K562 (cell line): ENCODE measurements around the gene CPLX3. TPM values are rescaled to one million over a fixed set of nuclear protein-coding genes. Genes with fewer than 3 reads are reported as not detected.

Source experiments
- ATF6 ChIP-seq: sonication (generic); formaldehyde crosslinking; IDR thresholded peaks from 2 replicates; pipeline ENCODE4 v1.4.0; 2020; ENCODE audit warnings: mild to moderate bottlenecking, missing genetic modification reagents
- ELF4 ChIP-seq: fragments of 450-650 bp; formaldehyde crosslinking; IDR thresholded peaks from 2 replicates; pipeline ENCODE4 v1.4.0; 2022; ENCODE audit warnings: missing genetic modification characterization
- L3MBTL2 ChIP-seq: fragments of 450-650 bp; IDR thresholded peaks from 2 replicates; pipeline ENCODE4 v1.6.1; 2016; ENCODE audit warnings: mild to moderate bottlenecking, moderate library complexity
- MAZ ChIP-seq, 2 experiments: fragments of 450-650 bp in 1 of 2; sonication (generic) in 1 of 2; formaldehyde crosslinking; IDR thresholded peaks in 1 of 2; conservative IDR thresholded peaks in 1 of 2; 2 replicates each; pipeline versions ENCODE4 v1.4.0 to v1.5.0; 2020; ENCODE audit warnings: mild to moderate bottlenecking in 1 of 2, missing genetic modification reagents in 1 of 2
- NR2C2 ChIP-seq, 2 experiments: fragments of 200-800 bp in 1 of 2; sonication (Bioruptor generic) in 1 of 2; sonication (generic) in 1 of 2; formaldehyde crosslinking in 1 of 2; IDR thresholded peaks; 2 replicates each; pipeline versions ENCODE4 v1.6.1 to v1.8.0; 2016 to 2022; ENCODE audit warnings: mild to moderate bottlenecking in 1 of 2, missing compliant biosample characterization in 1 of 2, missing genetic modification characterization in 1 of 2, missing genetic modification reagents in 1 of 2
- PCBP2 ChIP-seq: fragments of 200-400 bp; formaldehyde crosslinking; IDR thresholded peaks from 2 replicates; pipeline ENCODE4 v1.6.1; 2018; ENCODE audit warnings: low read length, low read depth, mild to moderate bottlenecking, moderate library complexity; ENCODE audit not compliant: poor library complexity, severe bottlenecking
- RAD51 ChIP-seq: fragments of 450-650 bp; IDR thresholded peaks from 2 replicates; pipeline ENCODE4 v1.7.1; 2016; ENCODE audit warnings: low read depth, mild to moderate bottlenecking, borderline replicate concordance
- TFAP4 ChIP-seq: sonication (generic); formaldehyde crosslinking; IDR thresholded peaks from 2 replicates; pipeline ENCODE4 v1.8.0; 2022; ENCODE audit warnings: missing genetic modification reagents, mild to moderate bottlenecking, moderate library complexity, borderline replicate concordance
- USF1 ChIP-seq: sonication (generic); formaldehyde crosslinking; IDR thresholded peaks from 2 replicates; pipeline ENCODE4 v1.9.0; 2022; ENCODE audit warnings: mild to moderate bottlenecking, missing genetic modification reagents
- ZBTB11 ChIP-seq, 3 experiments: fragments of 200-800 bp in 1 of 3; fragments of 250-450 bp in 1 of 3; fragments of 450-650 bp in 1 of 3; sonication (Bioruptor Pico) in 1 of 3; sonication (Bioruptor generic) in 1 of 3; formaldehyde crosslinking in 1 of 3; IDR thresholded peaks; 2 replicates each; pipeline versions ENCODE4 v1.6.1 to v1.8.0; 2016 to 2022; ENCODE audit warnings: mild to moderate bottlenecking in 2 of 3, missing genetic modification characterization in 2 of 3, missing compliant biosample characterization in 1 of 3, moderate library complexity in 1 of 3
- ZNF384 ChIP-seq: IDR thresholded peaks from 2 replicates; pipeline ENCODE4 v1.6.1; 2012; ENCODE audit warnings: low read depth, low read length, improper control_type of control experiment
- ZNF592 ChIP-seq: fragments of 450-650 bp; IDR thresholded peaks from 2 replicates; pipeline ENCODE4 v1.6.1; 2017; ENCODE audit warnings: antibody characterized with exemption, mild to moderate bottlenecking
- polyA plus RNA-seq, 8 experiments: library from polyadenylated mRNA; depleted of rRNA in 4 of 8; stranded (reverse) in 5 of 8; unstranded in 3 of 8; fragments of >200 nt; fragmentation: Nextera tagmentation in 2 of 8; fragmentation: Illumina TruSeq in 1 of 8; extraction: Ambion mirVana in 2 of 8; extraction: Trizol in 1 of 8; gene quantifications; 2 replicates each; pipeline versions ENCODE4 v1.2.1 to v1.2.3, GENCODE V29; 2011 to 2014; ENCODE audit warnings: inconsistent platforms in 1 of 8, missing spikeins in 1 of 8
- total RNA-seq, 7 experiments: library from RNA; depleted of rRNA in 6 of 7; stranded (reverse); fragments of >200 nt in 6 of 7; fragmentation: Illumina TruSeq in 2 of 7; extraction: Trizol in 2 of 7; gene quantifications; 2 replicates each; pipeline versions ENCODE4 v1.2.1 to v1.2.3, GENCODE V29; 2011 to 2021; ENCODE audit warnings: low replicate concordance in 1 of 7

CPLX3 gene
- total and polyA plus RNA-seq, 9 of the 15 experiments (the other 6 are each of a cell fraction or from before 2014, with no cell fraction given), result not detected

- TF ChIP-seq TFAP4 (CRISPR knock-in tag) (peak; percentile 61; the same call in 1 of the 2 replicates), ZNF384 (no peak), ZNF592 (peak; percentile 82), USF1 (CRISPR knock-in tag) (peak; percentile 40; the same call in 1 of the 2 replicates), NR2C2 (CRISPR knock-in tag; IDR thresholded peaks at IDR 0.05) (0 out of 2 replicates have a peak, but pooled peaks have one; percentile 27), NR2C2 (tag; IDR thresholded peaks at IDR 0.05) (no peak), ELF4 (CRISPR knock-in tag) (no peak), MAZ (CRISPR knock-in tag; conservative IDR thresholded peaks at IDR 0.05 in 1 of 2, IDR thresholded peaks at IDR 0.05 in 1 of 2) (0 out of 4 replicates have a peak, but pooled peaks of 1 of the 2 experiments have one; percentile 4), ATF6 (CRISPR knock-in tag) (peak; percentile 43; the same call in 1 of the 2 replicates), RAD51 (peak; percentile 29; the same call in 1 of the 2 replicates), ZBTB11 (CRISPR knock-in tag; IDR thresholded peaks at IDR 0.05) (peak in 1 of 3 experiments; percentile 20; a peak in 1 of 6 replicates), PCBP2 (no peak), L3MBTL2 (peak; percentile 94)
Observed at GRCh38 chr15:74783072-74783807, 43.2 kb upstream of the CPLX3 start (continued).
